HT1080 (cell line): ENCODE data around the gene NDUFAF3. TPM values are rescaled to one million over a fixed set of nuclear protein-coding genes. Genes with fewer than 3 reads are reported as not detected.

Experiments used
- DNase-seq: peaks from one replicate; pipeline ENCODE4 v3.0.0-alpha.2; 2015; ENCODE audit warnings: low read depth
- total RNA-seq: library from RNA; depleted of rRNA; stranded (reverse); fragments of >200 nt; shearing (Covaris generic); gene quantifications from 2 replicates; pipeline ENCODE4 v1.2.3, GENCODE V29; 2014

NDUFAF3 gene
- total RNA-seq, 1 experiment from 2014 or later = 205 TPM

DNA sequence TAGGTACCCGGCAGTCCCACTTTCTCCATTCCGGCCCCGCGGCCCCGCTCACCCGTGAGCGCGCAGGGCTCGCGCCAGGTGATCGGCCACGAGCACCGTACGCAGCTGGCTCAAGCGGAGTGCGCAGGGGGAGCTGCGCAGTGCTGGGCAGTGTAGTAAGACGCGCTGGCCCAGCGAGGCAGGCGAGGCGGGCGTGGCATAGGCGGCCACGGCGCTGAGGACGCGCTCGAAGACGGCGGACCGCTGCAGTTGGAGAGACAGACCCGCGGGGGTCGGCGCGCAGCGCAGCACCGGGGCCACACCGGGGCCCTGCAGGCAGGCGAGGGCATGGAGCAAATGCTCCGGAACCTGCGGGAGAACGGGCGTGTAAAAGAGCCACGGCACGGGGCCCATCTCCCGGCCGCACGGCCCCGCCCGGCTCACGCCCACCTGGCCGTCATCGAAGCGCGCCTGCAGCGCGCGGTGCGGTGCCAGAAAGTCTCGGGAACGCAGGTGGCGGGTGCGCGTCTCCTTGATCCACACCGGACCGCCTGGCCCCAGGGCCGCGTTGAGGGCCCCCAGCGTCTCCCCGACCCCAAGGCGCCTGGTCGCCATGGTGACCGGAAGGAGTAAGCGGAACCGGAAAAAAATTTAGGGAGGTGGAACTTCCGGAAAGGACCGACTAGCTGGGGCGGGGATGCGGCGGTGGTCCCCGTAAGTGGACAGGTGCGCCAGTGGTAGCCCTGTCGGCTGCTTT, 3.8 kb upstream of the NDUFAF3 start, which contains the start of gene DALRD3:
TSS of gene DALRD3 (minus strand) at position 610 of the 736 bp plus-strand sequence. CDS start at position 594, 16 bp downstream.
- DNase-seq = peak; percentile 71

DNA sequence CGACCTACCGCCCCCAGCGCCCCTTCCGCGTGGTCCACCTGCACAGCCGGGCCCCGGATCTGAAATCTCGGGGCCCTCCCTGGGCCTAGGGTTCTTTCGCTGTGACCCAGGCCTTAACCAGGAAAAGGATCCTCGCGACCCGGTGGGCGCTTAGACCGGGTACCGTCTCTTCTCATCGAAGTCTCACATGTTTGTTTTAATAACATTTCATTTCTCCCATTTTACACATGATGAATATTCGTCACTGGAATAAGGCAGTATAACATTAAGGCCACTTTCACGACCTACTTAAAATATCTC, 3.3 kb upstream of the NDUFAF3 start:
- DNase-seq = no peak

DNA sequence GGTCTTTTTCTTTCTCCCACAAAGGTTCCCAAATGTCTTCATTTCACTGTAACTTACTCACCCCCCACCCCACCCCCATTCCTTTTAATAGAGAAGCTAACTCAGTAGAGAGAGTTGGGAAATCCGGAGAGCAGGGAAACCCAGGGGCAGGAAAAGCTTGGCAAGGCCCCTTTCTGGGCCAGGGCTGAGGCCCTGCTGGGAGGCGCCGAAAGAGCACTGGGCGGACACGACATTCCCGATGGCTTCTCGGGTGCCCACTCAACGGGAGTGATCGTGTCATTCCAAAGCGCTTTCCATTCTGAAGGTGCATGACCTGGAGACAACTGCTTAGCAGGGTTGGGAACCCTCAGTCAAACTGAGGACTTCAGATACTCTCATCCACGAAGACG, 2.0 kb upstream of the NDUFAF3 start:
- no peak for DNase-seq

DNA sequence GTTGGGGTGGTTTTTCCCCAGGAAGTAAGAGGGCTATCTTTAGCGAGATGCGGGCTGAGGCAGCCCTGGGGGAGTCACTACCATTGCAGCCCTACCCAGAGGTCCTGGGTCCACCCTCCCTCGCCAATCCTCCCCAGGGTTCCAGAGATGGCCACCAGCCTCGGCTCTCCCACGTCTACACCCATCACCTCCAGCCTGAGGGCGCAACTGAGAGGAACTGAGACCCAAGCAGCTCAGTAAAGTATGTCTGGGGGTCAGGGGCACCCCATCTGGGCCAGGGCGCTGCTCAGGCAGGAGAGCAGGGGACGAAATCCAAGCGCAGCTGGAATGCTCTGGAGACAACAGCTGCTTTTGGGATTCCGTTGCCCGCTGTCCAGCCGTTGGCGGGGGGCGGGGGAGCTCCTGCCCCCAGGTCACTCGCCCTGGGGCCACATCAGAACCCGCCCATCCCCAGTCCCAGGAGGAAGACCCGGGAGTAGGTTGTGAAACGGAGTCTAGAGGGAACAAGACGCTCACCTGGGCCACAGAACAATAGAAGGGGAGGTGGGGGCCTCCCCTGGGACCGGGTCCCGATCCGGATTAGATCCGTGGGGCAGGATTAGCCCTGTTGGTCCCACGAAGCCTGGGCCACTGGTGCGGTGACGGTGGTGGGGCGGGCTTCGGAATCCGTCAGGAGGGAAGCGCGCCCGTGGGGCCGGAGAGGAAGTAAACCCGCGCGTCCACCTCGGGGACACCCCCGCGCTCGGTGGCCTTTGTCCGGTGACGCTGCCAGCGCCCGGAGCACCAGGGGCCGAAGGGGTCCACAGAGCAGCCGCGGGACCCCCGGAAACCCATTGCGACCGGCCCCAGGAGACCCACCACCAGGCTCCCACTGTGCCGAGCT, 1.4 kb upstream of the NDUFAF3 start:
- no peak for DNase-seq

DNA sequence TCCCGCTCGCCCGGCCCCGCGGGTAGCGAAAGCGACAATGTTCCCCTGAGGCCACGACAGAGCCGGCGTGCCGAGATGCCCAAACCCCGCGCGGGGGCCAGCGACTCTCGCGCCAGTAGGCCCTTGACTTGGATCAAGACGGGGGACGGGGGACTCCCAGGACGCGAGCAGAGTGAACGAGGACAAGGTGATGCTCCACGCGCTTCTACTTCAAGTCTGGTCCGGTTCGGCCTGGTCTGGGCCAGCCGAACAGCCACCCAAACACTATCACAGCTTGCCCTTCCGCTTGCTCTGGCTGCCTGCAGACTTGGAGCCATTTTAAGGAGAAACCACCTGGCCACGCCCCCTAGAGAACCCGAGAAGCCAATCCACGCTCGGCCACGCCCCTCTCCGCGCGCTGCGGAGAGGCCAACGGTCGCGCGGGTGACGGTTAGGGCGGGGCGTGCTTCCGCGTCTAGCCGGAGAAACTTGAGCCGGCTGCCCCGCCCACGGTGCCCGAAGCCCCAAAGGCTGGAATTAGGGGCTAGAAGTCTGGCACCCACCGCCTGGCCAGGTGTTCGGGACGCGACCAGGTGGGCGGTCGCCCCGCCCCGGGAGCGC, 608 bp upstream of the NDUFAF3 start:
- DNase-seq = peak; percentile 98

DNA sequence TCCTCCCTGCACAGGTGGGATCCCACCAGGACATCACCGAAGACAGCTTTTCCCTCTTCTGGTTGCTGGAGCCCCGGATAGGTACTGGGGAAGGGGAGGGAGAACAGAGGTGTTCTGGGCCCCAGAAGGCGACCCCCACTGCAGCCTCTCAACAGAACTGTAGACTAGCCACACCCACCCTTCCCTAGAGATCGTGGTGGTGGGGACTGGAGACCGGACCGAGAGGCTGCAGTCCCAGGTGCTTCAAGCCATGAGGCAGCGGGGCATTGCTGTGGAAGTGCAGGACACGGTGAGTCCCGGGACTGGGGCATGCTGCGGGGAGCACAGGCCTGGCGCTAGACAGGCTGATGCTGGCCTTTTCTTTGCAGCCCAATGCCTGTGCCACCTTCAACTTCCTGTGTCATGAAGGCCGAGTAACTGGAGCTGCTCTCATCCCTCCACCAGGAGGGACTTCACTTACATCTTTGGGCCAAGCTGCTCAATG, 809 bp downstream of the NDUFAF3 start:
- DNase-seq = peak; percentile 47

DNA sequence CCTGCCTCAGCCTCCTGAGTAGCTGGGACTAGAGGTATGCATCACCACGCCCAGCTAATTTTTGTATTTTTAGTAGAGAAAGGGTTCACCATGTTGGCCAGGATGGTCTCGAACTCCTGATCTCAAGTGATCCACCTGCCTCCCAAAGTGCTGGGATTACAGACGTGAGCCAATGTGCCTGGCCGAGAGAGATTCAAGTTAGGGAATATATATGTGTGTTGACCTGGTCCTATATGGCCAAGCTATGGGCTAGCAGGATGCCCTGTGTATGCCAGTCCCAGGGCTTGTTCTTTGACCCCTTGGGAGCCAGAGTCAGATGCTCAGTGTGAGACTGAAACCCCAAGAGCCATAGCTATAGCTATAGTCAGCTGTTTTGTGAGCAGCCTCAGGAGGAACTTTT, 1.9 kb downstream of the NDUFAF3 start:
- no peak for DNase-seq

DNA sequence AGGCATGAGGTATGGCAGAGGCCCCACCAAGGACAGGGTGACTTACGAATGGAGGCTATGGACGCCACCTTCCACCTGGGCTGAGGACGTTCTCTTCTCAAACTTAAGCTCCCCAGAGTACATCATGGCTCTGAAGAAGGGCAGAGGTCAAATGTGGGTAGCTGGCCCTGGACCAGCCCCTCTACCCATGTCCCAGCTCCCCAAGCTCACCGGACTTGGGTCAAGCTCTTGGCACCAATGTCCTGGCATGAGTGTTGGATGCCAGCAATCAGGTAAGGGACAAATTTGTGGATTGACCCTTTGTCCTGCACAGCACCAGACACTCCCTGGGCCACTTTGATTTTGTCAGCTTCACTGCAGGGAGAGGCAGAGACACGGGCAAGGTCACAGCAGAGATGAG, 2.5 kb downstream of the NDUFAF3 start:
- no peak for DNase-seq

DNA sequence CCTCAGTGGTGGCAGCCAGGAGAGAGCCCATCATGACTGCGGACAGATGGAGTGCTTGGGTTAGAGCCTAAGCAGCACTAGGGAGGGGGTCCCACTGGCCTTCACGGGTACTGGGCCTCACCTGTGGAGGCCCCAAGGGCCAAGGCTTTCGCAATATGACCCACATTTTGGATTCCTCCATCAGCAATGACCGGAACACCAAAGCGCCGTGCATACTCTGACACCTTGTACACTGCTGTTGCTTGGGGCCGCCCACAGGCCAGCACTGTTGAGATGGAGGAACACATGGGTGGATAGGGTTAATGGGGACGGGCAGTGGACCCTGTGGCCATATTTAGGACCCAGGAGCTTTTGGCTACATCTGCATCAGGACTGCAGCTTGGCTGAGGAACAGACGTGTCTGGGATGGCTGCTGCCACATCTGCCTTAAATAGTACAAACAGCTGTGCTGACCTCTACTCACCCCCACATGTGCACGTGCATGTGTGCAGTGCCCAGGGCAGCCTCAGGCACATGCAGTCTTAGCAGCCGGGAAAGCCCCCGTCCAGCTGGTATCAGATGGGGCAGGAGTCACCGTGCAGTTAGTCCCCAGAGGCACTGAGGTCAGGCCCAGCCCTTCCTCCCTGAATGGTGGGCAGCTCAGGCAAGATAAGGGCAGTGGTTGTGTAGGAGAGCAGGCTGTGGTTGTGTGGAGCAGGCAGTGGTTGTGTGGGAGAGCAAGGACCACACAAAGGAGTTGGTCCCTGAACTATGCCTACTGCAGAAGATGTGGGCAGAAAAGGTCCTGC, 3.3 kb downstream of the NDUFAF3 start:
- DNase-seq = no peak

DNA sequence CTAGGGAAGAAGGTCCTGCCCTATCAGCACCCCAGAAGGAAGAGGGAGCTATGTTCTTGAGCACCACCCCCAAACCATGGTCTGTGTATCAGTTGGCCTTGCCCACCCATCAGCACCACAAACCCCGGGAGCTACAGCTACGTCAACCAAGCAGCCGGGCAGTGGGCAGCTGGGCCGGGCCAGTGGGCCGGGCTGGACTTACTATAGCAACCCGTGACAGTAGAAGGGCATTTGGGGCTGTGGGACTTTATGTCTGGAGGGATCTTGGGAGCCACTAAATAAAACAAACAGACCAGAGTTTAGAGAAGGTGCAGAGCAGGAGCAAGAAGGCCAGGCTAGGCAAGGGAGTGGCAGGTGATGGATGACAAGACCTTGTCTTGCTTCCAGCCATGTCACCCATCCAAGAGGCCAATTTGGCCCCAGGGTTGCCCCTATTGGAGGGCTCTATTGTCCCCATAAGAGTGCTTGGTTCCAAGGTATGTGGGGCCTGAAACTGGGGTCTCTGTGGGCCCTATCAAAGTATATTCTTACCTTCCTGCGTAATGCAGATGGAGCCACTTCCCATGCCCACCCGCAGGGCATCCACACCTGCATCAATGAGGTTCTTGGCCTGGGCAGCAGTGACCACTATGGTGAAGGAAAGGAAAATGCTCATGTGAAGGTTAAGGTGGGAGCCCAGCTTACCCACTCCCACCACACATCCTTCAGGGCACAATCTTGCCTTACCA, 4.0 kb downstream of the NDUFAF3 start:
- DNase-seq = no peak

DNA sequence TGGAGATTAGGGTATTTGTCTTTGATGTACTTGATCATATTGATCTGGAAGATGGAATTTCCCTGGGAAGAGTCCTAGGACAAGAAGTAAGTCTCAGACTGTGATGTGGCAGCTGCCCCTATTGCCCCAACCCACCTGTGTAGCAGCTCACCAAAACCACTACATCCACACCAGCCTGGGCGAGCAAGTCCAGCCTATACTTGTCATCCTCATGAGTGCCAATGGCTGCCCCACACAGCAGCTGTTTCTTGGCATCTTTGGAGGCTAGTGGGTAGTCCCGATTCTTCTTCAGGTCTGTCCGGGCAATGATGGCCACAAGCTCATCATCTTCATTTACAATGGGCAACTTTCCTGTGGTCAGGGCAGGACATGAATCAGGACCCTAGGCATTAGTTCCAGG, 4.6 kb downstream of the NDUFAF3 start:
- no peak for DNase-seq

DNA sequence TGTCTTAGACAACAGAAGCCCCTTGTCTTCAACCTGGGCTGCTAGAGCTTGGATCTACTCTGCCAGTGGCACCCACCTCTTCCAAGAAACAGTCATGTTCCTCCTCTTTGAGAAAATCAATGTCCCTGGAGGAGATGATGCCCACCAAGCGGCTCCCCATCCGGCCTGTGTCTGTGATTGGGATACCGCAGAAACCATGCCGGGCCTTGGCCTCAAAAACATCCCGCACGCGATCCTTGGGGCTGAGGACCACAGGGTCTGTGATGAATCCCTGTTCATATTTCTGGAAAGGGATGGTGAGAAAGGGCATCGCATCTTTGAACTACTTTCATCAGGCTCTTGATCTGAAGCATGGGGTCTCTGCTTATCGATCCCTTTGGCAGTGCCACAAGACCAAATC, 5.7 kb downstream of the NDUFAF3 start:
- DNase-seq = no peak

DNA sequence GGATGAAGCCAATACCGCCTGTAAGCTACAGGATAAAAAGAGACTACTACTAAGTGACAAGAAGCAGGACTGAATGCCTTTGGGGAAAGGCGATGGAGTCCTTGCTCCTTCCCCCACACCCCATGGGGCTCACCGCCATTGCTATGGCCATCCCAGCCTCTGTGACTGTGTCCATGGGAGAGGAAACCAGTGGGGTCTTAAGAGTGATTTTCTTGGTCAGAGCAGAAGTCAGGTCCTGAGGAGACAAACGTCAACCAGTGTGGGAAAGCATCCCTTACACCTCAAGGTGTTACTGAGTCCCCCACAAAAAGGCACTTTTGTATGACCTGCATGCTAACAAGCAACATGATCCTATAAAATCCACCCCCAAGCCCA, 6.4 kb downstream of the NDUFAF3 start:
- DNase-seq = no peak

DNA sequence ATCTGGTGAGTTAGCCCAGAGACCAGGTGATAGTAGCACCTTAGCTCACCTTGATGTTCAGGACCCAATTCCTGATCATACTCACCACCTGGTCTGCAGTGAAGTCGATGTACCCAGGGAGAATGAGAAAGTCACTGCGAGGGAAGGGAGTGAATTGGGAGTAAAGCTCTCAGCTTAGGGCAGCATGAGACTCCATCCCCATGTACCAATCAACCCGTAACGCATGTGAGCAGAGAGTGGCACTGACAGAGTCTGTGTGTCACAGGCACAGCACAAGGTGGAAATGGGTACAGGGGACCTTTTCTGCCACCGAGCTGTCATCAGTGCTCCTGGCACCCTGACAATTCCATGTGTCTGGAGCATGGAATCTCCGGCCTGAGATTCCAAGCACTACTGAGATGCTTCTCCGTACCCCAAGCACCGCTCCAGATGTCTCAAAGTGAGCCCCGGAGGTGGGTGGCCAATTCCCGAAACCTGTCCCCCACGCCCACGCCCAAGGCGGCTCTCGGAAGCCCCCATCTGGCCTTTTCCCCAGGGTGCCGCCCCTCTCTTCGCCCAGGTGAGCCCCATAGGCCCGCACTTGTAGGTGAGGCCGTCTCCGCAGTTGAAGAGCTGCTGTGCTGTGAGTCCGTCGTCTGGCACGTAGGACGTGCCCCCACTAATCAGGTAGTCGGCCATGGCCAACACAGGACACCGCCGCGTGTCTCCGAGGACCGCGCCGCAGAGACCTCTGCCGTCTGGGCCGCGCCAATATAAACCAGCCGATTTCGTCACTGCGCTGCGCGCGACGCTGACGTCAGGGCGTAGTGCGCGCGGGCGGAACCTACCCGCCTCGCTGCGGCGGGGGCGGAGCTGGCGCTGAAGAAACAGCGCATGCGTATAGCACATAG, 7.0 kb downstream of the NDUFAF3 start, which contains the start of gene IMPDH2:
TSS of gene IMPDH2 (minus strand) at position 726 of the 890 bp plus-strand sequence. CDS start at position 678, 48 bp downstream.
- peak; percentile 89 for DNase-seq

DNA sequence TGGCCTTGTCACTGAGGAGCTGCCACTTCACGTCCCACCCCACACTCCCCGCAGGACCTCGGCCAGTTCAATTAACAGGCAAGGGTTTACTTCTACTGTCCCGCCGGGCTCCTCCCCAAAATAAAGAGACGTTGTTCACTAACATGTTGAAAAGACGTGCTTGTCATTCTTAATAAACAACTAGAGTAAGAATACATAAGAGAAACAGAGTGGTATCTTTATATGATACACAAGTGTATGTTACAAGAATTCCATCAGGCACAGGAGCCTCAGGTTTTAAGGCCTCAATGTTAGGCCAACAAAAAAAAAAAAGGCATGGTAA, 7.6 kb downstream of the NDUFAF3 start:
- DNase-seq = no peak

DNA sequence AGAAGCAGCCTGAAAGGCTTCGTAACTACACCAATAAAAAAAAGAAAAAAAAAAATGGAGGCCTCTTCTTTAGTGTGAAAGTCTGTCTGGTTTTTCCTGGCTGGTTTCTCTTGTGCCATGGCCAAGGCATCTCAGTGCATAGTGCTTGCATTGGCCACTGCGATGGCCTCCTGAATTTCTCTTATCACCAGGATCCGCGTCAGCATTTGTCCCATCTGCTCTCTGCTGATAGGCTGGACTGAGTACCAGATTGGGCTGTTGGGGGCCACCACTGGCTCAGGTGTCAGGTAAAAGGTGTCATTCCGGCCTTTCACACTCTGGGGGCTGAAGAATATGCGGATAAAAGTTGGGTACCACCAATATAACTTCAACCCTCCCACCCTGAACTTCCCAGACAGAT, 8.4 kb downstream of the NDUFAF3 start:
- DNase-seq = no peak

DNA sequence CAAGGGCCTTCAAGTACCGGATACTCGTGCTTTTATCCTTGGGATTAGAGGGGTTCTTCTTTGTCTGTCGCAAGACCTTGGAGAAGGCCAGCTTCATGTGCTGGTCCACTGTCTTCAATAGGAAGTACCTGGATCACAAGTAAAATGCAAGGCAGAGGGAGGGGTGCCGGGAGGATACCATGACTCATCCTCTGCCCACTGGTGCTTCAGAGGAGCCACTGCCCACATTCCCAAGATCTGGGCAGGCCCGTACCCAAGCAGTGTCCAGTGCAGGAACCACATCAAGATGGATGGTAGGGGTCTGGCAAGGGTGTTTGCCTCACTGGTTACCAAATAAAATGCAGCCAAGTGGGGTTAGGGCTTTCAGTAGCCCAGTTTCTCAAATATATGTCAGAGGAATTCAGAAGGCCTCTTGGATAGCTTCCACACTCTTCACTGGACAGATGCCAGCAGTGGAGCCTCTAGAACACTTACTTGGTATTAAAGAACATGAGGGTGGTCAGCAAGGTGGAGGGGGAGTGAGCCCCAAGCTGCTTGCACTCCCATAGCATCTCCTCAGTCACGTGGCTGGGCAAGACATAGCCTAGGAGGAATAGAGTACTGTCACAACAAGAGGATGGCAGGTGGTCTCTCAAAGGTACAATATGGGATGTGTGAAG, 10.9 kb downstream of the NDUFAF3 start:
- DNase-seq = no peak

DNA sequence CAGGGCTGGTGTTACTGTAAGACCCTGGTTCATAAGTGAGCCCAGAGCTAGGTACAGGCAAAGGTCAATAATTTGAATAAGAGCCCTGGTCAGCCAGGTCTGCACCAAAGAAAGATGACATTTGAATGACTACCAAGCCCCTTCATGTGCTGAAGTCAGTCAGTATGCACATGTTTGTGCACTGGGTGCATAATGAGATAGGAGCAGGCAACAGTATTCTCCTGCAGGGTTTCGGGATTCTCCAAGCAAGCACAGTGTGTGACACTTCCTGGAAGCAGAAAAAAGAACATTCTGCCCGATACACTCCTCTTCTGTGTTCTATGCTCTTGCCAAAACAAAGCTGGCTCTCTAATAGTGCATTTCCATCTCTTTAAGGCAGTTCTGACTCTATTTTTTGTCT, 12.7 kb downstream of the NDUFAF3 start:
- DNase-seq = no peak

DNA sequence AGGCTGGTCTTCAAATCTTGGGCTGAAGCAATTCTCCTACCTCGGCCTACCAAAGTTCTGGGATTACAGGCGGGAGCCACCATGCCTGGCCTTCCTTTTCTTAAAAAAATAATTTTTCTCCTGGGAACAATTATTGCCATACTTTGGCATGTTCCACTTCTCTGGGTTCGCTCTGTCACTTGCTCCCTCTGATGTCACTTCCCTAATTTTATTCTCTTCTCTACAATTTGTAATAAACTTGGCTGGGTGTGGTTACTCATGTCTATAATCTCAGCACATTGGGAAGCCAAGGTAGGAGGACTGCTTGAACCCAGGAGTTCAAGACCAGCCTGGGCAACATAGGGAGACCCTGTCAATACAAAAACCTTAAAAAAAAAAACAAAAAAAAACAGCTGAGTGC, 13.4 kb downstream of the NDUFAF3 start:
- DNase-seq = no peak
